GM21515 (cell line): Measurements from ENCODE around the gene CTPS1.
A peak's percentile ranks its signal among the peaks of the same experiment; 100 is the strongest.

Experiments
- ATAC-seq: cut with Tn5 transposase; IDR thresholded peaks from one replicate; pipeline ENCODE4 v1.9.1; 2021; ENCODE audit not compliant: unreplicated experiment

Gene CTPS1

DNA sequence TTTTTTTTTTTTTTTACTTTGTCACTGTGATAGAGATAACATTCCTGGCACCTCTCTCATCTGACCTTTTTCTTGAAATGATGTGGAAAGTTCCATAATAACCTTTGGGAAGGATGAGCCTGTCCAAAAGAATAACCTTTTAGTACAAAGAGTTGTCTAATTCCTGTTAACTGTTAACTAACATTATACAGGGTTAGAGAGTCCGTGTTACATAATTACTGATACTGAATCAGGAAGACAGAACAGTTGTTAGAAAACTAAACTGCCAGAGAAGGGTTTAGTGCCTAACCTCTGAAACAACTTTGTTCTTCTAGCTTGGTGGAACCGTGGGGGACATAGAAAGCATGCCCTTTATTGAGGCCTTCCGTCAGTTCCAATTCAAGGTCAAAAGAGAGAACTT lies 8.8 kb downstream of the CTPS1 start:
- no peak for ATAC-seq

DNA sequence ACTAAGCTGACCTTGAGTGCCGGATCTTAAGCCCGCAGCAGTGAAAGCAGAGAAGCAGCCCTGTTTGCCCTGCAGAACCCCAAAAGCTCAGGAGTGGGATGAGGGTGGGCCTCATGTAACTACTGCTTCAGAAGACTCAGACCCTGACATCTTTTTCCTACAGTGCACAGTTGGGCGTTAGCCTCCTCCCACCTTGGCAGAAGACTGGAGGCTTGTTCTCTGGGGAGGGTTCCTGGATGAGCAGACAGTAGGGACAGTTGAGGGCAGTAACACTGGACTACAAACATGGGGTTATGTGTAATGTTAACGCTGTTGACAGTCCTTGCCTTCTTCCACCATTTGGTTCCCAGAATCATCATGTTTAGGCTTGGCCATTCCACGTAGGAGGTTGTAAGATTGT lies 9.6 kb downstream of the CTPS1 start:
- ATAC-seq = no peak

GRCh38 chr1:40997096-40997495 lies 17.6 kb downstream of the CTPS1 start:
- ATAC-seq = no peak

DNA sequence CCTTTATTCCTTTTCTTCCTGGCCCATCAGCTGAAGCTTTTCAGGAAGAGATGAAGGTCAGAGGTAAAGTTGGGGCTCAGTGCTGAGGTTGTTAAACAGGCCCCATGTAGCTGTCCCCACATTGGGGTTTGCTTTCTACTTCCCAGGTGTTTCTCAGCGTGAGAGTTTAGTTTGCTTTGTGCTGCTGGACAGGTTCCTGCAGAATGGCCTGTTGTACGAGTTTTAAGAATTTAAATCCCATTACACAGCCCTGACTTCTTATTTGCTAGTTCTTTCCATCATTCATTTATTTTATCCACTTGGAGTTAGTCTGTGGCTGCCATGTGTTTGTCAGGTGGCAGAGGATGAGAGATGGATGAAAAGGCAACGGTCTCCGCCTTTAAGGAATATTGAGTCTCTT lies 19.2 kb downstream of the CTPS1 start:
- no peak for ATAC-seq

GRCh38 chr1:41003127-41003639 lies 23.7 kb downstream of the CTPS1 start:
- no peak for ATAC-seq

- ATAC-seq = peak; percentile 93
Measured at GRCh38 chr1:41003640-41004220, 24.2 kb downstream of the CTPS1 start.

- no peak for ATAC-seq
Measured at GRCh38 chr1:41005876-41006275, 26.4 kb downstream of the CTPS1 start.

DNA sequence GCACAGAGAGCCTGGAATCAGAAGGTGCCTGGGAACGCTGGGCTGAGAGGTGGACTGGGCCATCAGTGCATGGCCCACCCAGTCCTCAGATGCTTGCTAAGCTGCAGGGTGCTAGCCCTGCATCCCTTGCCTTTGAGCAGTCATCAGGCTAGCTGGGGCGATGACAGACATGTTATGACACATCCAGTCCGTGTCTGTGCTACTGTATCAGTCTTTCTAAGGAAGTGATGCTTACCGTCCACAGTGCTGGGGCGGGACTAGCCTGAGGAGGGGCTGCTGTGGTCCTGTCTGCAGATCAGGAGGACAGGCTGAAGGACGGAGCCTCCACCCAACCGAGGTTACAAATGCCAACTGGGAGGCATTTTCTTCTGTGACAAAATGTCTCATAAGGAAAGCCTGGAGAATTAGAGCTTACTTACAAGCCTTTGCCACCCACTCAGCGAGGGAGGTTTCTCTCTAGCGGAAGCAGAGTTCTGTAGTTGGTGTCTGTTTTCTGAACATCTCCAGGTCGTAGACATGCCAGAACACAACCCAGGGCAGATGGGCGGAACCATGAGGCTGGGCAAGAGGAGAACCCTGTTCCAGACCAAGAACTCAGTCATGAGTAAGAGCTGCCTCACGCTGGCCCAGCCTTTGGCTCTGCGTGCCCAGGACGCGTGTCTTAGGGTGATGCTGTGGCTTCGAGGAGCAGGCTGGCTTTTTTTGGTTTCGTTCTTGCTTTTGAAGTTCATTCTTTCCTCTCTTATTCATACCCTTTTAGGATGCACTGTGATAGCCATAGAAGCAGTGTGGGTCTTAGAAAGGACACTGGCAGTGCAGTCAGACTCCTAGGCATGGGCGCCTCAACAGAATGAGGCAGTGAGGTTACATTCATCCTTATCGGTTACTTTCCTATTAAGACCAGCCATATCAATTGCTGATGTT lies 27.7 kb downstream of the CTPS1 start:
- no peak for ATAC-seq

GRCh38 chr1:41009466-41009865 lies 30.0 kb downstream of the CTPS1 start:
- no peak for ATAC-seq

DNA sequence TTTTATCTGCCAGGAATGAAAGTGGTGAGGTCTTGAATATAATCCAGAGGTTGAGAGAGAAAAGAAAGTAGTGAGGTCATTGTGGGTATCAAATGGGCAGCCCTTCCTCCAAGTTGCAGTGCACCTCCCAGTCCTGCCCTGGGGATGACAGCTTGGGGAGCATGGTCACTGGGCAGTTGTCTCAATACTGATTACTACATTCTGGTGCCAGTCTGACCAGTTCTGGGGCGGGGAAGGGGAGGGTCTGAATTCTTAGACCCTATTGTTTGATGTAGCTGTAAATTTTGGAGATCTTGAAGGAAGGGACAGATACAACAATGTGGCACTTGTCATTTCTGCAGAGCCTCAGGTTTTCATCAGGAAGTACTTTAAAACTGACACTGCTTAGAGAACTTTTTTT lies 30.8 kb downstream of the CTPS1 start:
- ATAC-seq = no peak

DNA sequence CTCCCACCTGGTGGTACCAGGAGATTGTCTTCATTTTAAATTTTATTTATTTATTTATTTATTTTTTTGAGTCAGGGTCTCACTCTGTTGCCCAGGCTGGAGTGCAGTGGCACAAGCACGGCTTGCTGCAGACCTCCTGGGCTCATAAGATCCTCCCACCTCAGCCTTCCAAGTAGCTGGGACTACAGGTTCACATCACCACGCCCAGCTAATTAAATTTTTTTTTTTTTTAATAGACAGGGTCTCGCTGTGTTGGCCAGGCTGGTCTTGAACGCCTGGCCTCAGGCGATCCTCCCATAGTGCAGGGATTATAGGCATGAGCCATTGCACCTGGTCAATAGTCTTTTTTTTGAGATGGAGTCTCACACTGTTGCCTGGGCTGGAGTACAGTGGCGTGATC lies 33.5 kb downstream of the CTPS1 start:
- no peak for ATAC-seq

DNA sequence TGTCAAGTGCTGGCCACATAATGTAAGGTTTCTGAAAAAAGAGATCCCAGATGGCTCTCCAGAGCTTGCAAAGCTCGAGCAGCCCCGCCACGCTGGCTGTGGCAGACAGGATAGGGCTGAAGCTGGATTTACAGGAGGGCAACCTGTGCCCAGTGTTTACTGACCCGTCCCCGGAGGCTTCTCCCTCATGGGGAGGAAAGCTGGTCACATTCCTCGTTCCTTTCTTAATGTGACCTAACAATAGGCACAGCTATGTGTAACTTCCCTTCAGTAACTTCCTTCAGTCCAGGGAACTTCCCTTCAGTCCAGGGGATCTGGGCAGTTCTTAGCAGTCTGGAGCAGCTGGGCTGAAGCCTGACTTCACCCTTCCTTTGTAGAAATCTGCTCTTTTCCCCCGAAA lies 34.3 kb downstream of the CTPS1 start:
- ATAC-seq = no peak

DNA sequence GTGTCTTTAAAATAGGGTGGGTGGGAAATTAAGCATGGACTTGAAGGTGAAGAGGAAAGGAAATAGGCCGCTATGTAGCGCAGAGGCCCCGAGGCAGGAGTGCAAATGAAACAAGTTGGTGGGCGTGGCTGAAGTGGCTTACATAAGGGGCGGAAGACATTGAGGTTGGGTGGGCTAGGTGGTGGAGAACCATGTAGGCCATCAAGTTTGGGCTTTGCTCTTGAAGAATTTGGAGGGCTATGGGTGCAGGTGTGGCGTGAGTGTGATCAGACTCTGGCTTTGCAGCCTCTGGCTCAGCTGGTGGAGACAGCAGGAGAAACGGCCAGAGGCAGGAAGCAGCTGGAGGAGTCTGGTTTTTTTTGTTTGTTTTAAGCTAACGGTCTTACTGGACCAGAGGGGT lies 35.4 kb downstream of the CTPS1 start:
- ATAC-seq = no peak

GRCh38 chr1:41015281-41015896 lies 35.9 kb downstream of the CTPS1 start:
- no peak for ATAC-seq

- ATAC-seq = no peak
Measured at GRCh38 chr1:41015897-41016470, 36.5 kb downstream of the CTPS1 start.

DNA sequence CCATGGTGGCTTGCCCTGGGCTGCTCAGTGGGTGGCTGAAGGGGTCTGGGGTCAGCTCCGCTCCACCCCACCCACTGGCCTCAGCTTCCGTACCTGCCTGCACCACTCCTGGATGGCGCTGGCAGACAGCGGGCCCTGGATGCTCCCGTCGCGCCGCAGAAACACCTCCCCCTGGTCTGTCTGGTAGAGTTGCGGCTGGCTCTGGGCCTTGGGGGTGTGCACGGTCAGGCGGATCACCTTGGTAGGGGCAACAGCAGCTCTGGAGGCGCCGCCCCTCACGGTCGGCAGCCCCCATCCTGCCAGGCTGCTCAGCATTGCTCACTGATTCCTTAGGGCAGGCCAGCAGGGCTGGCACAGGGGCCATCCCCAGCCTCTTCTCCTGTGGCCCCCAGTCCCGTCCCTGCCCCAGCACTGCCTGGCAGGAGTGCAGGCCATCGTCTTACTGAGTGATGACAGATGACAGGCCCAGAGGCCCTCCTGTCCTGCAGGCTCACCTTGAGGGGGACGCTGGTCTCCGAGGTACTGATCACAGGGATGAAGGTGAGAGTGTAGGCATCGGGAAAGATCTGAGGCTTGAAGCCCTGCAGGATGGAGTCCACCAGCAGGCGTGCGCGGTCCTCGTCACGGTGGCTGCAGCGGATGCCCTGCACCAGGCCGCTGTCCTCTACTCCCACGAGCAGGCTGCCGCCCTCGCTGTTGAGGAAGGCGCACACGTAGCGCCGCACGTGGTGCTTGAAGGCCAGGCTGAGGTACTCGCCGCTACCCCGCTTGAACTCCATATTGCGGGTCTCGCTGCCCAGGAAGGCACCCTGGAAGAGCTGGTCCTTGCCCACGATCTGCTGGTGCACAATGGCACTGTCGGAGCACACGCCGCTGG lies 37.9 kb downstream of the CTPS1 start:
- no peak for ATAC-seq

DNA sequence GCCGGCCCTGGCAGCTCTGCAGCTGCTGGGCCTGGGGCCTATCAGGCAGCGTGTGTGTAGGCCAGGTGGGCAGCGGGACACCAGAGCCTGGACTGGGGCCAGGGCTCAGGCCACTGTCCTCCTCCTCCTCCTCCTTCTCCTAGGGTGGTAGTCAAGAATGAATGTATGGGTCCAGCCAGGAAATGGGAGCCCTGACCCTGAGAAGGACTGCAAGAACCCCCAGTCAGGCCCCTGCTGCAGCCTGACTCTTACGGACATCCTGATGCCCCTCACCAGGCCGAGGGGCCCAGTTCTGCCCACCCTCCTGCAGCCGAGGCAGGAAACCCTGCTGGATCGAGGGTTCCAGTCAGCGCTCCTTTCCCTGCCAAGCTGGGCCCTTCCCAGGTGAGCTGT lies 38.5 kb downstream of the CTPS1 start:
- no peak for ATAC-seq

GRCh38 chr1:41019353-41019745 lies 39.9 kb downstream of the CTPS1 start:
- no peak for ATAC-seq

DNA sequence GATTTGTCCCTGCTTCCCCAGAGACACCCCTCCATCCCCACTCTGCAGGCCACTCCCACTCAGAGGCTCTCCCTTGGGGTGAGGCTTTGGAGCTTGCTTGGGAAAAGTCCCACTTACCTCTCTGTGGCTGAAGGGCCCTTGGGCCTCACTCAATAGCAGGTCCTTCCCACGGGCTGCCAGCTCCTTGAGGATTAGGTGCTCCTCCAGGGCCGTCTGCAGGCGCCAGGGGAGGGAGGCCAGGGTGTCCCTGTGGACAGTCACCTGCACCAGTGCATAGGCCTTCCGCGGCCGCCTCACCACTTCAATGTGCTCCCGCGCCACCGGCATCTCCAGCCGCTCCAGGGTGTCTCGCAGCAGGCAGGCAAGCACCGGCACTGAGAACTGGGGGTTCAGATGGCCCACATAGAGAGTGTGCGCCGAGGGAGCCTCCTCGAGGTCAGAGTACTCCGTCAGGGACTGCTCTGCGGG lies 40.6 kb downstream of the CTPS1 start:
- no peak for ATAC-seq

GRCh38 chr1:41020654-41021053 lies 41.2 kb downstream of the CTPS1 start:
- ATAC-seq = no peak
